RPMI7951 (cell line): Measurements from ENCODE around the gene DPH7. TPM values are rescaled to one million over a fixed set of nuclear protein-coding genes. Genes with fewer than 3 reads are reported as not detected.
"Not testable (repeated sequence)": the region's sequence is repeated elsewhere in the genome, so short reads cannot be mapped to it uniquely, and the experiment has no call there.

Experiments used
- DNase-seq: peaks from one replicate; pipeline ENCODE4 v3.0.0-alpha.2; 2012; ENCODE audit warnings: low read depth
- total RNA-seq: library from RNA; depleted of rRNA; stranded (reverse); fragments of >200 nt; shearing (Covaris generic); gene quantifications from 2 replicates; pipeline ENCODE4 v1.2.3, GENCODE V29; 2014

The DPH7 gene
- total RNA-seq, 1 experiment from 2014 or later = 14.5 TPM

DNA sequence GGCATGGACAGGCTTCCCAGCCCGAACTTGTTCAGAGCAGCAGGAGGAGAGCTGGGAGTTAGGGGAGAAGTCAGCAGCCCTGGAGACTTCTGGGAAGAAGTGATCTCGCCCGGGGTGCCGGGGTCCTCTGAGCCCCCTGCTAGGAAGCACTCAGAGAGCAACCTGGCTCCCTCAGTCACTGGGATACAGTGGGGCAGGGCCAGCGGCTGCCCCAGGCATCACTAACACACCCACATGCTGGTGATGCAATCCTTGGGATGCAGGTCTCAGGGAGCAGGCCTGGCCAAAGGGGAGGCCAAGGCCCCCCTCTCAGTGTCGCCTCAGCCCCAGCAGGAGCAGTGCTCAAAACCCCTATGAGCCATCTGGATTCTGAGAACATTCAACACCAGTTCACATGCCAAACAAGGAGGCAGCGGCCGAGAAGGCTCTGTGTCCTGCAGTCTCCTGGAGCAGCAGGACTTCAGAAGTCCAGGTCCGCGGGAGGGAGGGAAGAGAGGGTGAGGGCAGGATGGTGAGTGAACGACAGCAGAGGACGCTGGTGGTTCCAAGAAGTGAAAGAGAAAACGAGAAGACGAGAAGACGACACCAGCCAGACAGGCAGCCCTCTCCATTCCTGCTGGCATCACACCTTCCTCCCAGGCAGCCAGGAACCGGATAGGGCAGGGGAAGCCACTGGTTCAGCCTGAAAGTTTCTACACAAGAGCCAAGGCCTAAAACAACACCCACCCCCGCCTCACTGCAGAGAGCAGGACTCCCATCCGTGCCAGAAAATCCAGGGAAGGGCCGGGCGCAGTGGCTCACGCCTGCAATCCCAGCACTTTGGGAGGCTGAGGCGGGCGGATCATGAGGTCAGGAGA, 30.8 kb downstream of the DPH7 start:
- DNase-seq = no peak

DNA sequence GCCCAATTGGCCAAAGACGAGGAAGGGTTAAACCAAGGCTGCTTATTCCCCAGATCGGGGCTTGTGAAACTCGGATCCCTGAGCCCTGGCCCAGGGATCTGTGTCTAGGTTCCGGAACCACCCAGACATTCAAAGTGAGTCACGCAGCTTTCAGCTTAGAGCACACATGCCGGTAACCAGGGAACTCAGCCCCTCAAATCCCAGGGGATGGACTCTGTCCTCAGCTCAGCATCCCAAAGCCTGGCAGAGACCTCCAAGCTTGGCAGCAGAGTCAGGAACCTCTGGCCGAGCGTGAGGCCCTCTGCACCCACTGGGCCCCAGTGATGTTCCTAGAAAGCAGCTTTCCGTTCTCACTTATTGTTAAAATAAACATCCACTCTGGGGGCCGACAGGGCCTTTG, 33.6 kb downstream of the DPH7 start:
- DNase-seq = no peak

DNA sequence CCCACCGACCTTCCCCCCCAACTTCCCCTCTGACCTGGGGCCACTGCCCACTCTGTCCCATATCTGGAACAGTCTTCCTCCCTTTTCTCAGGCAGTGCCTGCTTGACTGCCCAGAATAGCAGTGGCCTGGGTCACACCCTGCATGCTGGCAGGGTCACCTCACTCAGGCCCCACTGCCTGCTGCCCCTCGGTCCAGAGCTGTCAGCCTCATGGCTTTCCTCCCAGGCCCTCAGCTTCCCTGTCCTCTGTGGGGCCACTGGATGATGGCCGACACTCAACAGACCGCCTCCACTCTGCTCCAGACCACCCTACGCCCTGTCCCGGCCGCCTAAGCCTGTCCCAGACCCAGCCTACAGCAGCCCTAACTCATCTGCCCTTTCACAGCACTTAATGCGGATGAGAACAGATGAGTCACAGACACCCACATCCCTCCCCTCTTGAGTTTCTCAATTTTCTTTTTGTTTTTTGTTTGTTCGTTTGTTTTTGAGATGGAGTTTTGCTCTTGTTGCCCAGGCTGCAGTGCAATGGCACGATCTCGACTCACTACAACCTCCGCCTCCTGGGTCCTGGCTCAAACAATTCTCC, 34.5 kb downstream of the DPH7 start:
- no peak for DNase-seq

DNA sequence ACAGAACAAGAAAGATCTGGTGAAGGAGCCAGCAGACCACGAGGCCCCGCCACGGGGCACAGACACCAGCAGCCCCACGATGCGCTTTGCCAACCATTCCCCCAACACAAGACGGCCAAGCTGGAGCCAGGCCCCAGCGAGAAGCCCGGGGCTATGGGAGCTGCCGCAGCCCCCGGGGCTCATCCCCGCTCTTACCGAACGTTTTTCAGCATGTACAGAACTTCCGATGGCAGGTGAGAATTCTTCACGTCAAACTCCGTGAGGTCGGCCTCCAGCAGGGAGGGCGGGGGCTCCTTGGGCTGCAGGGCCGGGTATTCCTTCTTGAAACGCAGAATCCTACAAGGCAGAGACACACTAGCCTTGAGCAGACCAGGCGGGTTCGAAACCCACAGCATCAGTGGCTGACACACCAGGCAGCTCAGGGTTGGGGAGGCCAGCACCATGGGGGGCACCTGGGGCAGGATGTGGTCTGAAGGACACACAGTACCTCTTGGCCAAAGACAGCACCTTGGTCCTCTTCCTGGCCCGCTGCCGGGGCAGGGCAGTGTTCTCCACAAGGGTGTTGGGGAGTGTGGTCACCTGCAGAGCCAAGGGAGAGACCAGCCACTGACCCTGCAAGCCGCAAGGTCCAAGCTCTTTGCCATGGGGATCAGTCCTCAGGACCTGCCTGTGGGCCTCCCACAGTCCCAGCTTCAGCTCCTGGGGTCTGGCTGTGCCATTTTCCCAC, 35.3 kb downstream of the DPH7 start:
- DNase-seq = no peak

DNA sequence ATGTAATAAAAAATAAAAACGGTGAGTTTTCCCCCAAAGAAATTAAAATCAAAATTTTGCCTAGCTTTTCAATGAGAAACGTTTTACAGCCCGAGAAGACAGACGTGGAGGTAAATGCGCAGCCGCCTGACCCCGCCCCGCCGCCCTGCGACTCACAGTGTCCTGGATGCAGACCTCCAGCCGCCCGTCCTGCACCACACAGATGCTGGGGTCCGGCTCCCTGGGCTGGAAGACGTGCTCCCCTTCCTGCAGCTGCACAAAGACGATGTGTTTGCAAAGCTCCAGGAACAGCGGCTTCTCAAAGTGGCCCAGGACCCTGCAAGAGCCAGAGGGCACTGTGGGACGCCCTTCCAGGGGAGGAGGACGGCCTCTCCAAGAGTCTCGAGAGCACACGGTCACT, 36.2 kb downstream of the DPH7 start:
- no peak for DNase-seq

DNA sequence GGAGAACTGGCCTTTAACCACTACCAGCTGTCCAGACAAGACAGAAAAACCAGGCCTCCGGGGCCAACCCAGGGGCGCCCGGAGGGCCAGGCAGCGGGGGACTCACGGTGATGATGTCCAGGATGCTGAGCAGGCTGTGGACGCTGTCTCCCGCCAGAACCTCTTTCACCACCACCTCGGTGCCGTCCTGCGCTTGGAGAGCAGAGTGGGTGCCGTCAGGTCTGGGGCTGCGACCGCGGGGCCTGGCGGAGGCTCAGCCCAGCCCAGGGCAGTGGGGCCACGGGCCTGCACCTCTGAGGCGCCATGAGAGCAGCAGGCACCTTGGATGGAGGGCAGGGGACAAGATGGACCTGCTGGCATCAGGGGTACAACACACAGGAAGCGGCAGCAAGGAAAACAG, 38.2 kb downstream of the DPH7 start:
- DNase-seq = no peak

DNA sequence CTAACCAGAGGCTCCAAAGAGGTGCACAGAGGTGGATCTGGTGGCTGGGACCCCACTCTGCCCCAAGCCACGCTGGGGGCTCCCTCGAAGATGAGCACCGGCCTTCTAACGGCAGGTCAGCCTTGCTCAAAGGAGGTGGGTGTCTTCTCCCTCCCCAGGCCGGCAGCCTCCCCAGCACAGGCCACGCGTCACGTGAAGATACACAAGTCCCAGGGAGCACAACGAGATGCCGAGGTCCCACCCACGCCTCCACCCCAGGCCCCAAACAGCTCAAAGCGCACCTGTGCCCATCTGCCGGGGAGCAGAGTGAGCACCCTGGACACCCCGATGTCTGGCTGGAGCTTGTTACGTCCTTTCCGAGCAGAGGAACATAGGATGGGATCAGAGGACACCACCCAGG, 40.7 kb downstream of the DPH7 start:
- no peak for DNase-seq

DNA sequence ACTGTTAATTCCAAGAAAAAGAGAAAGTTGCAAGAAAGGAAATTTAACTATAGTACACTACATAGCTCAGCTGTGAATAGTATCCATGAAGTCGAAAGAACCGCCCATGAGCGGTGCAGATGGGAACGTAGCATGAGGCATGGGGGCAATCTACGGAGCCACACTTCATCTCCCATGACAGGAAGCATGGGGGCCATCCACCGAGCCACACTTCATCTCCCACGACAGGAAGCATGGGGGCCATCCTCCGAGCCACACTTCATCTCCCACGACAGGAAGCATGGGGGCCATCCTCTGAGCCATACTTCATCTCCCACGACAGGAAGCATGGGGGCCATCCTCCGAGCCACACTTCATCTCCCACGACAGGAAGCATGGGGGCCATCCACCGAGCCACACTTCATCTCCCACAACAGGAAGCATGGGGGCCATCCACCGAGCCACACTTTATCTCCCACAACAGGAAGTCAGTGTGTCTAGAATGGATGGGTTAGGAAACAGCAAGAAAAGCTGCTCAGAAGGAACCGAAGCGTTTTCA, 42.1 kb downstream of the DPH7 start:
- DNase-seq = not testable (repeated sequence)

DNA sequence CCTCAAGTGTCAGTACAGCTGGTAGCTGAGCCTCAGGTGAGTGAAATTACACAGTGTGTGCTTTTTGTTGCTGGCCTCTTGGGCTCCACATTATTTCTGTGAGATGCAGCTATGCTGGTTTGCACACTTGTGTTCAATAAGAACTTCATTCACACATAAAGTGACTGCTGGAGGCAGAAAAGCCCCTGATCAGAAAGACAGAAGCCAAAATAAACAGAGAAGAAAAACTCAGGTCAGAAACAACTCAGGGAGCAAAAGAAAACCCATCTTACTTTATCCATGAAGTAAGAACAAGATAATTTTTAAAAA, 43.7 kb downstream of the DPH7 start:
- no peak for DNase-seq

DNA sequence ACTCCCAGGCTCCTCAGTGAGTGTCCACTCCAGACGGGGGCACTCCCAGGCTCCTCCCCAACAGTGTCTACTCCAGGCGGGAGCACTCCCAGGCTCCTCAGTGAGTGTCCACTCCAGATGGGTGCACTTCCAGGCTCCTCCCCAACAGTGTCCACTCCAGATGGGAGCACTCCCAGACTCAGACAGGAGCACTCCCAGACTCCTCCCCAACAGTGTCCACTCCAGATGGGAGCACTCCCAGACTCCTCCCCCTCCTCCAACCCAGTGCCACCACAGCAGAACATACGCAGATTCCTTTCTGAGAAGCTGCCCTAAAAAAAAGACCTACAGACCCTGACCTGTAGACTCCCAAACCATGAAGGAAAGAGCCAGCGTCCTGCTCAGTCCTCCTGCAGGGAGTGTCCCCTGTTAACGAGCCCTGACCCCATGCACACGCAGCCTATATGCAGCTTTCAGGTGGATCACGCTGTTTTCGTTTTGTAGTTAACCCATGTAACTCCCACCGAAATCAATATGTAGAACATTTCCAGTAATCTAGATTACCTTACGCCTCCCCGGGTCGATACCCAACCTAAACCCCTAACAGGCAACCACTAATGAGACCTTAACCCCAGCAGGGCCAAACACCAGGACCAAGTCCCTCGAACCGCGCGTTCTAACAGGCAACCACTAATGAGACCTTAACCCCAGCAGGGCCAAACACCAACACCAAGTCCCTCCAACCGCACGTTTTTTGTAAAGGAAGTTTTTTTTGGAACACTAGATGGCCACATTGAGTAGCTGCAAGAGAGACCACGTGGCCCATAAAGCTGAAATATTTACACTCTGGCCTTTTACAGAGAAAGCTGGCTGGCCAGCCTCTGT, 44.2 kb downstream of the DPH7 start:
- peak; percentile 57 for DNase-seq

DNA sequence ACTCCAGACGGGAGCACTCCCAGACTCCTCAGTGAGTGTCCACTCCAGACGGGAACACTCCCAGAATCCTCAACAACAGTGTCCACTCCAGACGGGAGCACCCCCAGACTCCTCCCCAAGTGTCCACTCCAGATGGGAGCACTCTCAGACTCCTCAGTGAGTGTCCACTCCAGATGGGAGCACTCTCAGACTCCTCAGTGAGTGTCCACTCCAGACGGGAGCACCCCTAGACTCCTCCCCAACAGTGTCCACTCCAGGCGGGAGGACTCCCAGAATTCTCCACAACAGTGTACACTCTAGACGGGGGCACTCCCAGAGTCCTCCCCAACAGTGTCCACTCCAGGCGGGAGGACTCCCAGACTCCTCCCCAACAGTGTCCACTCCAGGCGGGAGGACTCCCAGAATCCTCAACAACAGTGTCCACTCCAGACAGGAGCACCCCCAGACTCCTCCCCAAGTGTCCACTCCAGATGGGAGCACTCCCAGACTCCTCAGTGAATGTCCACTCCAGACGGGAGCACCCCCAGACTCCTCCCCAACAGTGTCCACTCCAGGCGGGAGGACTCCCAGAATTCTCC, 45.7 kb downstream of the DPH7 start:
- DNase-seq = not testable (repeated sequence)

DNA sequence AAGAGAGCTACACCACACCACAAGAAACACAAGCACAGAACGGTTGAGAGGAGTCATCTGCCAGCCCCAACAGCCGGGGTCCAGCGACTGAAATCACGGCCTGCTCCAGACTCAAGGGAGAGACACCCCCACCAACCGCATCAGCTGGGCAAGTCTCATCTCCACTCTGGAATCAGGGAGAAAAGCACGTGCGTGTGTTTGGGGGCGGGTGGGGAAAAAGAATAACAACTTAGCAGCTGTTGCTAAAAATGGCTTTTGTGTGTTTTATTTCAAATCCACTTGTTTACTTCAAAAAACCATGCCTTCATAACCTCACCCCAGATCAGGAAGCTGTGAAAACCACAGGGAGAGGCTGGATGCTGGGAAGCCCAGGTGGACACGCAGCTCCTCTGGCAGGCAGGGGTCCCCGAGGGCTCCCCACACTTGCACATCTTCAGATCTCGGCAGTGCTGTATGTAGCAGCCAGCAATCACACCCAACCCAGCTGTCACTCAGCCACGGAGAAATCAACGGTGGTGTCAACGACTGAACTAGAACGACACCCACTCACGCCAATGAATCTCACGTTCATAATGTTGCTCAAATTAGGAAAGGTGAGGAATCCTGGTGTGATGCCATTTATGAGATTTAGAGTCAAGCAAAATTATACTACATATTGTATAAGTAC, 47.5 kb downstream of the DPH7 start:
- no peak for DNase-seq

DNA sequence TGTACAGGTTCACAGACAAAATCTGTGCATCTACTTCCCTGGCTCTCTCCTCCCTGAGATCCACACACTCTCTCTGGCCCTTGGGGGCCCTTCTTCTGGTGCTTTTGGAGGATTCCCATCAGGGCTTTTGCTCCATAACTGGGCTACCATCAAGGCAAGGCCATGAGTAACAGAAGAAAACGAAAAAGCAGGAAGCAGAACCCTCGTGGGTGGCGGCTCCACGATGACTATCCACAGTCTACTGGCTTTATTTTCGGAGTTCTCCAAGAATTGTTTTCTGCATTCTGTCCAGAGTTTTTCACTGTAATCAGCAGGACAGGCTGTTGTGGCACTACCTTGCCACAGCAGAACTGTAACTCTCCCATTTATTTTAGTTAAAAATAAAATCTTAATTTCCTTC, 48.4 kb downstream of the DPH7 start:
- DNase-seq = no peak

DNA sequence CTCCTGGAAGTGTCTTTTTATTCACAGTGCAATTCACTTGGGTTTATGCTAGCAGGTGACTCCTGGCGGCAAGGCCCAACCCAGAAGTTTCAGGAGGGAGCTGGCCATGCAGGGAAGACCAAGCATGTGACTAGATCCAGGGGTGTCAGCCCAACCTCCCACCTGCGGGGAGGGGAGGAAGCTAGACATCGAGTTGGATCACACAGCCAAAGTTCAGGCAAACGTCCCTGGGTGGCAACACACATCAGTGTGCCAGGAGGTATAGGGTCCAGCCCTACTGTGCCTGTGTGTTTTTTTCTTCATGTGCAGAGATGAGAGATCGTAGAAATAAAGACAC, 53.8 kb downstream of the DPH7 start:
- no peak for DNase-seq

DNA sequence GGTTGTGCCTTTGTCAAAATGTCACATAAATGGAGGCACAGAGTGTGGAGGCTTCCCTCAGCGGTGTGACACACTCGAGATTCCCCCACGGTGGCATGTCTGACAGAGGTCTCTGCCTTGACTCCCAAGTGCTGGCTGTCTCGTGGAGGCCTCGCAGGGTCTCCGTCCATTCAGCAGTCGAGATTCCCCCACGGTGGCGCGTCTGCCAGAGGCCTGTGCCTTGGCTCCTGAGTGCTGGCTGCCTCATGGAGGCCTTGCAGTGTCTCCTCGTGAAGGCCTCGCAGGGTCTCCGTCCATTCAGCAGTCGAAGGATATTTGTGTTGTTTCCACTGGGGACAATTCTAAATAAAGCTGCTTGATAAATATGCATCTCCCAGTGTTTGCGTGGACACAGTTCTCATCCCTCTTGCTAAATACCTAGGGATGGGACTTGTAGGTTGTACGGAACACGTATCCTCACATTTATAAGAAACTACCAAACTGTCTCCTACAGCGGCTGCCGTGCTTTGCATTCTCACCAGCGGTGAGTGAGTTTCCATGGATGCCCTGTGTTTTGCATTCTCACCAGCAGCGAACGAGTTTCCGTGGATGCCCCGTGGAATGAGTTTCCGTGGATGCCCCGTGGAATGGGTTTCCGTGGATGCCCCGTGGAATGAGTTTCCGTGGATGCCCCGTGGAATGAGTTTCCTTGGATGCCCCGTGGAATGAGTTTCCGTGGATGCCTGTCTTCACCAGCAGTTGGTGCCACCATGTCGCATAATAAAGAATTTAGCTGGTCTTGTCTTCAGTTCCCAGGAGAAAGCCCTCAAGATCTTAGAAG, 54.4 kb downstream of the DPH7 start:
- DNase-seq = no peak

DNA sequence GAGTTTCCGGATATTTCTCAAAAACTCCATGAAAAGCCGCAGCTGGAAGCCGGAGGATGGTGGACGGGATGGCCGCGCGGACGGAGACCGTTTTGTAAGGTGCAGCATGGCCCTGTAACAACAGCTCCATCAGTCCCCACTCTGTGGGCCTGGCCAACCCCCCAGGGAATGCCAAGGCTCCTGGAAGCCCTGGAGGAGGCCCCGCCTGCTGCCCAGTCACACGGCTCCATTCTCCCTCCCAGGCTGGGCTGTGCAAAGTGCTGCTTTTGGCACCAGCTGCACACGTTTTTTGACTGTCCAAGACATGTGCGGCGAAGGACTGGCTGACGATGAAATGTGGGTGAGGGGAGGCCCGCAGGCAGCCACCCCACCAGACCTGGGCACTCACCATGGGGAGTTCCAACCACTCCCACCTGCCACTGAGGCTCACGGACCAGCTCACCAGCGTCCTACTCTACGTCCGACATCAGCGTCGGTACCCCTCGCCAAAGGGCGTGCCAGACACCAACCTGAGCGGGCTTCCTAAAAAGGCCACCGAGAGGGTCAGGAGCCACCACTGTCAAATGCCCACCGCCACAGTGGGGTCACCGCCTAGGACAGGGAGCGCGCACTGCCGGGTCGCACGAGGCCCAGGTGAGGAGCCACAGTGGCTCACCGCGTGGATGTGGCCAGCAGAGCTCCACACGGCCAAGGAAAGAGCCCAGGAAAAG, 55.8 kb downstream of the DPH7 start:
- DNase-seq = no peak

DNA sequence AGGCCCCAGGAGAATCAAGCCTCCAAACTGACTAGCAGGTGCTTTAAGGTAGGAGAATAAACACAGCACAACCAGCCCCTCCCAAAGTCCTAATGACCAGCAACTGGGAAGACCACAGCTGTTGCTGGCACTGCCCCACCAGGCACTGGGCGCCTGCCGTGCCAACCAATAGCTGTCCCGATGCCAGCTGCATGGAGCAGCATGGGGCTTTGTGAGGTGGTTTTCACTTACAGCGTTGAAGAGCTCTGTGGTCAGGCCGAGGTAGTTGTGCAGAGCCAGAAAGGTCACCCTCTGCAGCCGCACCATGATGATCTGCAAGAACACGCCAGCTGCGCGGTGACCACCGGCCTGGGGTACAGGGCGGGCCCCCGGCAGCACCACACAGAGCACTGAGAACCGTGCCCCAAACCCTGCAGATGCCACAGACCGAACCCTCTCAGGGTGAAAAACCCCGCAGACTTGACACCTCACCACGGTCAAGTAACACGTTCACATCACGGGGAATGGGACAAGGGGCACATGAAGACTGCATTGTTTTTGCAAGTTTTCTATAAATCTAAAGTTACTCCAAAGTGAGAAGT, 57.2 kb downstream of the DPH7 start:
- DNase-seq = no peak

DNA sequence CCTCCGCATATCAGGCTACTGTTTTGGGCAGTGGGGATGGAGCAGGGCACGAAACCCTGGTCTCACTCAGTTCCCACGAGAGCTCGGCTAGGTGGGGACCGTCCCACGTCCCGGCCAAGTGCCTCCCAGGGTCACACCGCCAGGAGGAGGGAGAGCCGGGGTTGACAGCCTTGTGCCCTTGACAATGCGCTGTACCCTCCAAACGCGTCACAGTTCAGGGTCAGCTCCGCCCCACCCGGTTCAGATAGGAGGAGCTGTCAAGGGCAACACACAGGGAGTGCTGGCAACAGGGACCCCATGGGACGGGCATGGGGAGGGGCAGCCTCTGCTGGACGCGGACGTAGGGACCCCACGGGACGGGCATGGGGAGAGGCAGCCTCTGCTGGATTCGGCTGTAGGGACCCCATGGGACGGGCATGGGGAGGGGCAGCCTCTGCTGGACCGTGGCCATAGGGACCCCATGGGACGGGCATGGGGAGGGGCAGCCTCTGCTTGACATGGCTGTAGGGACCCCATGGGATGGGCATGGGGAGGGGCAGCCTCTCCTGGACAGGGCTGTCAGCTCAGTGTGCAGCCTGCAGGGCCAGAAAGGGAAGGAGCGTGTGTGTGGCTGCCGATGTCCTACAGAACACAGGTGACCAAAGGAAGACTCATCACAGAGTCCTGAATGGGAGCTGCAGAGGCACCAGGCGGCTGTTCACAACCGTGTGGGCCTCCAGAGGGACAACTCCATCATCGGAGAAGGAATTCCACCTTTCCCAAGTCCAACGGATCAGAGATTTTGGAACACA, 57.9 kb downstream of the DPH7 start:
- no peak for DNase-seq
